HG03575 (cell line): ENCODE measurements around the gene OPCML.

Experiments
- ATAC-seq: cut with Tn5 transposase; IDR thresholded peaks from one replicate; pipeline ENCODE4 v1.9.1; 2021; ENCODE audit not compliant: unreplicated experiment, insufficient number of reproducible peaks, low FRiP score; ENCODE audit errors: extremely low read depth

Gene OPCML

DNA sequence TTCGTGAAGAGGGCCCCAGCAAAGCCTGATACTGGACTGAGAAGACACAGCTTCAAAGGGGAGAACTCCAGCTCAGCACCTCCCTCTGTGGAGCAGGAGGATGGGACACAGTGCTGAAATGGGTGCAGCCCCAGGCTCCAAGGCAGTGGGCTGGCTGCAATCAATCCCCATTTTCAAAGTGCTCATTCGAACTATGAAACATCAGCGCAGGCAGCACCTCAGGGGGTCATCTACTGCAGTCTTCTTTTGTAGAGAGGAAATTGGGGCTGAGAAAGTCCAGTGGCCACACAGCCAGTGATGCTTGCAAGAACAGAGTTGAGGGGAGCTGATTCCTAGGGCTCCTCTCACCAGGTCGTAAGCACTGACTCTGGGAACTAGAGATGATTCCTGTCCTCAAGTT lies 25.1 kb downstream of the OPCML start:
- ATAC-seq: no peak

DNA sequence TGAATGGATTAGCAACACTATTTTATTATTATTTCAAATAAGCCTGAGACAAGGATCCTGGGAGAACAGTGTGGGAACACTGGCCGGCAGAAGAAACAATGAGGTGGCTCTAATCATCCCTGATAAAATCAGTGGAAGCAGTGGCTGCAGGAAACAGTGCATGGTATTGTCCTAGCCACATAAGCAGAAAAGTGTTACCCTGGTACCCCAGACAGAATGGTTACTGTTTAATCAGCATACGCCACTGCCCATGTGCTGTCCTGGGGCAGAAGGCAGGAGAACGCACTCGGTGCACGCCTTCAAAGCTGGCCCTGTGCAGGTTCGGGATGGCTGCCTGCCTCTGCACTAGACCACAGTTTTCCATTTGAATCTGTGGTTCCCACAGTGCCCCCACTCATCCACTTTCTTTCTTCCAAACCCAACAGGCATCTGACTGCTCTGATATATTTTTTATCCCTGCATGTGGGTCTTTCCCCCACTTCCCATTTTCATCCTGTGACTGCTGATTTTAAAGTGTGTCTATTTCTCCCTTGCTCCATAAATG lies 25.7 kb downstream of the OPCML start:
- no peak for ATAC-seq

DNA sequence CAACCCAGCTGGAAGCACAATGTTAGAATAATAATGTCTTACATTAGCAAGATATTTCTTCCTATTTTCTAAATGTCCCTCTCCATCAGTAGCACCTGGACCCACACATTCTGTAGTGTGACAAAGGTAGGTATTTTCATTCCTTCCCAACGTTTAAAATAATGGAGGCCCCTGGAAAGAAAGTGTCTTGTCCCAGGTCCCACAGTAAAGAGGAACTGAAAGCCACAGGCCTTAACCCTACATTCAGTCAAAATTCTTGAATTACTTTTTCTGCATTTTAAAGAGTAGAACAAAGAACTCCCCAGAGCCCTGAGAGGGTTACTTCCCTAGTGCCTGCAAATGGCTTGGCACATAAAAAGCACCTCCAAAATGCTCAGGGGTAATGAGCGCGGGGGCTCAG lies 26.3 kb downstream of the OPCML start:
- ATAC-seq: no peak

DNA sequence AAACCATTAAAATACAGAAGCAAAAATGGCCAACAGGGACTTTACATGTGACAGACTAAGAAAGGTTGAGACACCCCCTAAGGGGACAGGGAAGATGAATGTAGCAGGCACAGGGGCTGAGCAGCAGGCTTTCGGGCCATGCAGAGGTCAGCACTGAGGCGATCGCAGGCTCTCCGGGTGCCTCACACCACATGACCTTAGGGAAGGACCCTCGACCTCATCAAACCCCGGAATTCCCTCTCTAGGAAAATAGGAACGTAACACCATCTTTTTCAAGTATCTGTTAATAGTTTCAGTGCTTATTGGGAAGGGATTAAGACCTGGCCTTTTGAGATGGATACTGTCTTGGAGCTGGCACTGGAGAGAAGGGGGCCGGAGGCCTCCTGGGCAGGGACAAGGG lies 27.4 kb downstream of the OPCML start:
- no peak for ATAC-seq

DNA sequence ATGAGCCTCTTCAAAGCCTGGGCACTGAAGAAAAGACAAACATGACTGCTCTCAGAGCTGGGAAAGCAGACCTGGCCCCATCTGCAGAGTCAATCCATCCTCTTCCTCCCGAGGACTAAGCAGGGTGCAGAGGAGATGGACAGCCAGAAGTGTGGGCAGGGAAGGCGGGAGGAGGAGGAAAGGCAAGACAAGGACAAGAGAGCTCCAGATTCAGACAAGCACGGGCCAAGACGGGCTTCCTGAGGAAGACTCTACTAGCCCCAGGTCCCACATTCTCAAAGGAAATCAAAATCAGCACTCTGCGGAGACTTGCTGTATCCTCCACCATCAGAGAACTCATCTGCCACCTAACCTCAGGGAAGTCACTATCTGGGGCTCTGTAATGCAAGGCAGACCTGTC lies 28.5 kb downstream of the OPCML start:
- no peak for ATAC-seq

DNA sequence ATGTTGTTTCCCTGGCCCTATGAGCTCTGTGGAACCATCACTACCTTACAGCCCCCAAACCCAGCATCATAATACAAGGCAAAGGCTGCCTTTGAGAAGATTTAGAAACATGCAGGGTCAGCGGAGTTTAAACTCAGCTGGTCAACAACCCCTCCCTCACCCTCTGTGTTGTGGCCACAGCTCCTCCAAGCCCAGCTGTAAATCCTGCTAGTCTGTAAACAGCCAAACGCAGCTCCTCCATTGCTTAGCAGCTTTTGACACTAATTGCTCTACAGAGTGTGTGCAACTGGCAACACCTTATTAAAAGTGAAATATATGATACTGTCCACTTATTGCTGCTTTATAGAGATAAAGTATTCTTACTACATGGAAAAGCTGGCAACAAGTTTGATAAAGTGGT lies 29.1 kb downstream of the OPCML start:
- no peak for ATAC-seq

DNA sequence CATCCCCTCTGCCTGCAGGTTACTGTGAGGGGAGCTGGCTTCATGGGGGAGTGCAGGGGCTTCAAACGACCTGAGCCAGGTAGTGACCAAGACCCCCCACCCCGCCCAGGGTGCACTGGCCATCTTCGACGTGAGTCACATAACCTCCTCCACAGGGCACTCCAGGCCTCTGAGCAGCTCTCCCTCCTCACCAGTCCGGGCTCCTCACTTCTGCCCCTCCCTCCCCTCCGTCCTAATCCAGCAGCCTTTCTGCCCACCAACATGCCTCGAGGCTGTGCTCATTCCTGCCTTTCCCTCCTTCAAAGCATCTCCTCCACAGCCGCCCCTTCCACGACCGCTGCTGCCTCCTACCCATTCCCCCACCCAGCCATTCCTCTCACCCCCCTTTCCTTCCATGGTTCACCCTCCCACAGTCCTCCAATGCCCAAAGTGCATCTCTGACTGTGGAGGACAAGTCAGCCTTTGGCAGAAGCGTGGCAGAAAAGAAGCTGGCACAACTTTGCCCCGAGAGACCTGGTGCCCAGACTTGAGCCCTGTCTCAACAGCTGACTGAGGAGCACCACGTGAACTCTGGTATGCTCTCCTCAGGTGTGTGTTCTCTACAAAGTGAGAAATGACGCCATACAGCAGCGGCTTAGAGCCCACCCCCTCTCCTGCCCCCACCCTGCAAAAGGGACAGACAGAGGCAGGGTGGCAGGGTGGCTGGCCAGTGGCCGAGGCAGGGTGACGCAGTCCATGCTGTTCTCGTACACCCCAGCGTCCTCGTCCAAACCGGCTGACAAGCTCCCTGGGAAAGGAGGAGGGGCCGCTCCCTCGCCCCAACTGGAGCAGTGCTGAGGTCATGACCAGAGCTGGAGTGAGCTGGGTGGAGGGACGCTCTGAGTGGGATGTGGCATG lies 30.4 kb downstream of the OPCML start:
- ATAC-seq: no peak

DNA sequence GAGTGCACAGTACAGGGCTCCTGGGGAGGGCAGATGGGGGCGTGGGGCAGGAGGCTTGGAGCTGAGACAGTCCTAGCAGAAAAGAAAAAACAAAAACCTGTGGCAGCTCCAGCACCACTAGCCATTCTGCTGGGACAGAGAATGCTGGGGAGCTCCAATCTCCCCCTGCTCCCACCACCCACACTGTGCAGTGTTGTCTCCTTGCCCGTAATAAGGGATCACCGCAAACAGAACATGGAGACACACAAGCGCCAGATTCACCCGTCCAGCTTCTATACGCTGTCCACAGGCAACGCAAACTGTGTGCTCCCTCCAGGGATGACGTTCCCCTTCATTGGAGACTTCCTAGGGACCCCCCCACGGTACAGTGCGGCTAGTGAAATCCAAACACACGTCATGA lies 31.4 kb downstream of the OPCML start:
- no peak for ATAC-seq

DNA sequence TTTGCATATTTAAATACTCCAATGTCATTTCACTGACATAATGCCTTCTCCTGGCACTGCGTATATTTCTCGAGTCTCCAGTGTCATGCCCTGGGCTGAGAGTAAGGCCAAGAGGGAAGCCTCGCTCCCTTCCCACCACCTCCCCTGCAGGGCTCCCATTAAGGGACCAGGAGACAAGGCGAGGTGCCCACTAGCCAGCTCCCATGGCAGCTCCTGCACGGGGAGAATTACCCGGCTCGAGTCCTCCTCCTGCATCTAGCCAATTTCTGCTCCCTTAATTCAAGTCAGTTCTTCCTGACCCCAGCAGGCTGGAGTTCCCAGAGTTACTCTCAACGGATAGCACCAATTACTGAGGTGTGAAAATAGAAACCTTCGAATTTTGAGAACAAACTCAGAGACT lies 31.9 kb downstream of the OPCML start:
- ATAC-seq: no peak

DNA sequence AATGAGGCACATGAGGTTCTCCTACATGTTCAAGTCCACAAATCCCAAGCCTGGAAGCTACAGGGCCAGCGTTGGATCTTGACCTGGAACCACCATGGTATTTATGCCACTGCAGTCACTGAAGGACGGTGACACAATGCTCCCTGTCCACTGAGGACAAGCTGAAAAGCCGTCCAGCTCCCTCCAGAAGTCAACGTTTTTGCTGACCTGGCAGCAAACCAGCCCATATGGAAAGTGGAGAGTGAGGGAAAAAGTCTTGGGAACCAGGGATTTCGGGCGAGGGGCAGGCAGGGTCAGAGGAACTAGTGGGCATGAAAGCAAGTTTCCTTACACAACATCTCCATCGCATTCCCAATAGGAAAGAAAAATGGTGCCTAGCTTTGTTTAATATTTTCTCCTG lies 33.3 kb downstream of the OPCML start:
- ATAC-seq: no peak

DNA sequence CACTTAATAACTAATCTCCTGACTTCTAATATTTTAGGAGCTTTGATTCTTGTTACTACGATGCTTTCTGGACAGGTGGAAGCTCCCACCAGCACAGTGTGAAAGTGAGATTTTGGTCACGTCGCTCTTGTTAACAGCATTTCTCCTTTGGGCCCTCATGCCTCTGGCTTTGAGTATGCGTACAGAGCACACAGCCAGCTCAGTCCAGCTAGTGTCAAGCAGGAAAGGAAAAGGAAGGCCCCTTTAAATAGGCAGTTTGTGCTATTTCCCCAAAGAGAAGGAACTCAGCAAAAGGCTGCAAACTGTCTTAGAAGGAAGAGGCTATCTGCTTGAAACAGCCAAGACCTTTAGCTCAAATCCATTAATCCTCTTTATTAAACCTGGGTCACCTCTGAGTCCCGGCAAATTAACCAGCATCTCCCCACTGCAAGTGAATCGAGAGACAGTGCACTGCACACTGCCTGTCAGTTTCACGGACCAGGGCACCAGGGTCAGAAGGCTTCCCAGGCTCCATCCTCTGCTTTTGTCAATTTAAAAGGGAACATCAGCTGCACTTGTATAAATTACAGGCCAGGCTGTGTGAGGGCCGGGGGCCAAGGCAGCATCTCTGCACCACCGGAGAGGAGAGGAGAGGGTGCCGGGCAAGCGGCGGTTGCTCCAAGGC lies 34.7 kb downstream of the OPCML start:
- ATAC-seq: no peak

DNA sequence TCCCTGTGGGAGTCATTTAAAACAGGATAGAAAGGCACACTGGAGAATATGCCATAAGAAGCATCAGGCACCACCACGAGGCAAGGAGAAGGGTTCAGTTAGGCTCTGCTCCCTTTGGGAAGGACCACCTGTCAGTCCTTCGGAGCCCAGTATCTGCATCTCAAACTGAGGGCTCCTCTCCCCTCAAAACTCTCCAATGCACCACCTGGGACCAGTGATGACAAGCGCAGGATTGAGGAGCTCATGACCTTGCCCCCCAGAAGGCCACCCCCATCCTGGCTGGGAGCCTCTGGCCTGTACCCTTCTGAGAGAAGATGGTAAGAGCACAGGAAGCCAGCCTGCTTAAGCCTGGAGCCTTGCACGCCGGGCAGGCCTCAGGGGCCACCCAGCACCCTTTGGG lies 39.4 kb downstream of the OPCML start:
- no peak for ATAC-seq

DNA sequence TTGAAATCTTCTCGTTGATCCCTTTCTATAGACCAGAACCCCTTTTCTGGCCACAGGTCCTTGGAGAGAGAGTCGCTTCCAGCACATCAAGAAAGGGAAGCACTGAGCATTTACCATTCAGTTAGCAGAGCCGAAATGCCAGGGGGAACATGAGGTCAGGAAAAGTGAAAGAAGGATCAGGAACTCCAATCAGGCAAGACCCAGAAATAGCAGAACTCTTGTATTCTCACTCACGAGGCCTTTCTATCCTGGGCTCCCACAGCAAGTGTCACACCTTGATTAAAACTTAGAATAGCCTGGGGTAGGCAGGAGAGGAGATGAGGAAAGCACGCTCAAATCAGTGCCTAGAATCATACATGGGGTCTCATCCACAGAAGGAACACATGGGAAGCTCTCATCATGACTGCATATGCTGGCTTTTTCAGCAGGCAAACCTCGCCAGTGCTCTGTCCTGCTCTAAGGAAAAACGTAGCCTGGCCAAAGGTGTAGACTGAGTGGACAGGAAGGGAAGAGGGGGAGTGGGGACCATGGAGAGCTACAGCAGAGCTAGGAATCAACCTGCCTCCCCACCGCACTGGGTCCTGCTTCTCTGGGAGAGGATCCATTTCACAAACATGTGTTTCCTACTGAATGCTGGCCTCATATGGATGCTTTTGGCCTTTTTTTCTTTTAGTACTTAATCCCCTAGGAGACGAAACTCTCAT lies 40.5 kb downstream of the OPCML start:
- ATAC-seq: no peak

DNA sequence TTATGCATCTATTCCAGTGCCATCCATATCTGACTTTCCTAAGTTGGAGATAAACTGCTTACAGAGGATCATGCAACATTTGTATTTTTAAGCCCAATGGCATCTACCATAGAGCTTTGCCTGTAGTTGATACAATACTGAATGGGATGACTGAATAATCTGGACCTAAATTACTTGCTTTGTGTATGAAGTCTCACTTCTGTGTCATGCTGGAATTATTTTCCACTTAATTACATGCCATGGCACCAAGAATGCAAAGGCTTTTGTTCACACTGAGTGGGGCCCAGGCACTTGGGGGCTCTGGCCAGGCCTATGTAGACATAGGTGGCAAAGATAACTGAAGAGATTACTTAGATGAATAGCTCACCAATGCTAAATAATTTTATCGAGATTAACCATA lies 51.6 kb downstream of the OPCML start:
- no peak for ATAC-seq

DNA sequence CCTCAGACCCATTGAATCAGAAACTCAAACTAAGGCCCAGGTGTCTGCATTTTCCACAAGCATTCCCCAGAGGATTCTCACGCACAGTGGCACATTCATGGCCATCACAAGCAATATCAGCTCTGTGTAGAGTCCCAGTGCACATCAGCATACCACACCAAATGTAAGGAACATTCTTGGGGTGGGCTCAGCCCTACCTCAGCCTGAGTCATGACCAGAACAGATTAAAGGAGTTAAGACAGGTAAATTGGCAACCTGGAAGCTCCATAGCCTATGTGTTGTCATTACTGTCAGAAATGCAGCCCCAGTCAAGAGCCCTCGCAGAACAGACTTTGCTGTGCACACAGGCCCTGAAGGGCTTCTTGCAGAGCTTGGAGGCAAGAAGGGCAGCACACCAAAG lies 53.1 kb downstream of the OPCML start:
- ATAC-seq: no peak

DNA sequence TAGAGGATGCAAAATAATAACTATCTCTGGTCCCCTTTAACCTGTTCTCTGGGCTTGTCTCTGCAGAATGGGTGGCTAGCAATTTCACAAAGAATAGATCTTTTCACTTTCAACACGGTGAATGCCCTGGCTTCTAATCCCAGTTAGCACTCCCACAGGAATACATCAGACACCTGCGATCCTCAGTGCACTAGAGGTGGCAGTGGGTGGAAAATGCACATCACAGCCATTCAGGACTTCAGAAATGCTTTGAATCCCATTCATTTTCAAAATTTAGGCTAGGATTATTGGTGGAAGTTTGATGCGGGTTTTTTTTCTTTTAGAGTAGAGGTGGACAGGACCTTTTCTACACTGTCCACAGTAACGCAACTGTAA lies 55.1 kb downstream of the OPCML start:
- ATAC-seq: no peak

DNA sequence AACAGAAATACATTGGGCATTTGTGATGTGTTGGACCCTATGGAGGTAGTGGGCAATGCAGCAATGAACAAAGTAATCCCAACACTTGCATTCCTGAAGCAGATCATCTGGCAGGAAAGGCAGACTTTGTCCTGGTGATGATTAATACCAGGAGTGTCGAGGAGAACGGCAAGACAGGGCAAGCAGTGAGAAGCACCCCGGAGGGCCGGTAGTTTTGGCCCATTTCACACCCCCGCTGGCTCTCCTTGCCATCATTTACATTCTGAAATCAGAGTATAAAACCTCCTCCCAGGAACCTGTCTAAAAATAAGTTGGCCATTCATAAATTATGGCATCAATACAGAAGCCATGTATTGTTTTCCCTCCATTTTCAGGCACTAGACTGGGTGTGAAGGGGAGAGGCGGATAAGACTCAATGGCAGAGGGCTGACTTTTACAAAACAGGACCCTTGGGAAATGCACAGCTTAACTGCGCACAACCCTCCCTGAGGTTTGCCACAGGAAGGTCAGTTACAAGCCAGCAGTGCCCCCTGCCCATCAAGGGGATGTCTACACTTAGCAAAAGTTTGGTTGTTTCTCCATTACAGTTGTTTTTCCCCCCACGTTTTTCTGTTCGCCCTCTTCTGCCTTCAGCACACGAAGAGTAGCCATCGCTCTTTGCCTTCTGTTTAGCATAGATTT lies 55.6 kb downstream of the OPCML start:
- no peak for ATAC-seq

DNA sequence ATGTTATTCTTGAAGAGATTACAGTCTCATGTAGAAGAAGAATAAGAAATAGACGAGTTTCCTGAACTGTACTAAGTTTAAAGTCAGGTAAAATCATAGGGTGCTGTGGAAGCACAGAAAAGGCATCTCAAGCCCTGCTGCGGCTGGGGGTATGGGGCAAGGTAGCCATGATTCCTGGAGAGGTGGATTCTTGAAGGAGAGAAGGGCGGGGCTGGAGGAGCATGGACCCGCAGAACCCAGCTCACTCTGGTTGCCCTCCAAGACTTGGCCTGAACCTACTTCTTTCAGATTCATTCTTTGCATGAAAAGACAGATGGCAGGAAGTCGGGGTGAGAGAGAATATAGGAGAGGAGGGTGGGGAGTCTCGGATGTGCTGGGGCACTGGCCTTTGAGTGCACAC lies 57.8 kb downstream of the OPCML start:
- no peak for ATAC-seq

DNA sequence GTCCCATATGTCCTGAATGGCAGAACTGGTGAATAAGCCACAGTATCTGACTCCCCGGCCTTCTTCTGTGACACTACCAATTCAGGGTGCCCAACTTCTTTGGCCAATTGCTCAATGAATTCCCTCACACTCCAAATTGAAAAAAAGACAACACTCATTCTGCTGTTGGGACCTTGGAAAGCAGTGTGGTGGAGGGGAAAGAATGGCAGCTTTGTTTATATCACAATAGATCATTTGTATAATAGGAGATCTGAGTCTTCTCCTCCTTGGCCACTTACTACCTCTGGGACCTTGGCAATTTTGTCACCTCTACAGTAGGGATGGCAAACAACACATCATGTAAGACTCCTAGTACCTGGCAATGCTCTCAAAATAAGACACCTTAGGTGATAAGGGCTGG lies 64.6 kb downstream of the OPCML start:
- ATAC-seq: no peak
